H9 (cell line): ENCODE results near the gene SC5D. TPM values are rescaled to one million over a fixed set of nuclear protein-coding genes. Genes with fewer than 3 reads are reported as not detected.

ENCODE experiments used
- DNase-seq: peaks from one replicate; pipeline ENCODE4 v3.0.0-alpha.2; 2017
- H2AFZ ChIP-seq: one replicate; pipeline ENCODE4 v1.6.1; 2013; ENCODE audit warnings: mild to moderate bottlenecking, low read length, control low read depth, moderate library complexity
- H2AK5ac ChIP-seq: 2 replicates; pipeline ENCODE4 v1.6.1; 2013; ENCODE audit warnings: low read length, control low read depth, mixed read lengths; ENCODE audit not compliant: insufficient read length
- H2BK120ac ChIP-seq: one replicate; pipeline ENCODE4 v1.6.1; 2013; ENCODE audit warnings: low read depth, mild to moderate bottlenecking, low read length, control low read depth, inconsistent platforms; ENCODE audit not compliant: poor library complexity, severe bottlenecking
- H2BK12ac ChIP-seq: 2 replicates; pipeline ENCODE4 v1.6.1; 2013; ENCODE audit warnings: low read length, control low read depth, mixed read lengths, low read depth; ENCODE audit not compliant: insufficient read length
- H2BK15ac ChIP-seq: 2 replicates; pipeline ENCODE4 v1.6.1; 2013; ENCODE audit warnings: low read depth, low read length, control low read depth
- H2BK20ac ChIP-seq: one replicate; pipeline ENCODE4 v1.6.1; 2013; ENCODE audit warnings: low read depth, mild to moderate bottlenecking, low read length, control low read depth, inconsistent platforms; ENCODE audit not compliant: poor library complexity, severe bottlenecking
- H2BK5ac ChIP-seq: 2 replicates; pipeline ENCODE4 v1.6.1; 2013; ENCODE audit warnings: low read length, control low read depth, mixed read lengths; ENCODE audit not compliant: insufficient read length
- H3K14ac ChIP-seq: 2 replicates; pipeline ENCODE4 v1.6.1; 2013; ENCODE audit warnings: low read length, control low read depth; ENCODE audit not compliant: insufficient read depth
- H3K18ac ChIP-seq: 2 replicates; pipeline ENCODE4 v1.6.1; 2013; ENCODE audit warnings: low read depth, mild to moderate bottlenecking, mixed read lengths, low read length, control low read depth; ENCODE audit not compliant: insufficient read length
- H3K23ac ChIP-seq: 2 replicates; pipeline ENCODE4 v1.6.1; 2013; ENCODE audit warnings: low read length, control low read depth, mixed read lengths, low read depth; ENCODE audit not compliant: insufficient read length
- H3K23me2 ChIP-seq: 2 replicates; pipeline ENCODE4 v1.6.1; 2013; ENCODE audit warnings: low read depth, mild to moderate bottlenecking, mixed read lengths, low read length, control low read depth; ENCODE audit not compliant: insufficient read length, poor library complexity, severe bottlenecking
- H3K27ac ChIP-seq: 2 replicates; pipeline ENCODE4 v1.5.1; 2013; ENCODE audit warnings: low read length, control low read depth, mixed read lengths, low read depth; ENCODE audit not compliant: insufficient read length
- H3K27me3 ChIP-seq: 2 replicates; pipeline ENCODE4 v1.6.1; 2013; ENCODE audit warnings: low read length, control low read depth, inconsistent platforms; ENCODE audit not compliant: insufficient read depth
- H3K4ac ChIP-seq: 2 replicates; pipeline ENCODE4 v1.6.1; 2013; ENCODE audit warnings: low read depth, mild to moderate bottlenecking, control low read depth, inconsistent platforms, low read length, moderate library complexity
- H3K4me1 ChIP-seq: 2 replicates; pipeline ENCODE4 v1.6.1; 2013; ENCODE audit warnings: low read length, control low read depth, inconsistent platforms; ENCODE audit not compliant: insufficient read depth
- H3K4me2 ChIP-seq: 2 replicates; pipeline ENCODE4 v1.6.1; 2013; ENCODE audit warnings: low read length, control low read depth, mixed read lengths; ENCODE audit not compliant: insufficient read length, insufficient read depth
- H3K56ac ChIP-seq: 2 replicates; pipeline ENCODE4 v1.6.1; 2013; ENCODE audit warnings: low read depth, mild to moderate bottlenecking, mixed read lengths, low read length, control low read depth; ENCODE audit not compliant: insufficient read length
- H3K79me1 ChIP-seq: 2 replicates; pipeline ENCODE4 v1.6.1; 2013; ENCODE audit warnings: low read depth, mild to moderate bottlenecking, moderate library complexity, low read length, control low read depth, inconsistent platforms; ENCODE audit not compliant: insufficient read depth, poor library complexity, severe bottlenecking
- H3K79me2 ChIP-seq: 2 replicates; pipeline ENCODE4 v1.6.1; 2013; ENCODE audit warnings: low read length, control low read depth, inconsistent platforms; ENCODE audit not compliant: insufficient read depth
- H3K9ac ChIP-seq: 2 replicates; pipeline ENCODE4 v1.6.1; 2013; ENCODE audit warnings: low read length, control low read depth, mixed read lengths; ENCODE audit not compliant: insufficient read length; ENCODE audit errors: extremely low read depth
- H3K9me3 ChIP-seq: one replicate; pipeline ENCODE4 v1.6.1; 2013; ENCODE audit warnings: low read depth, low read length, inconsistent platforms; ENCODE audit not compliant: control insufficient read depth
- H3T11ph ChIP-seq: one replicate; pipeline ENCODE4 v1.6.1; 2013; ENCODE audit warnings: mild to moderate bottlenecking, low read length, control low read depth, inconsistent platforms
- H4K20me1 ChIP-seq: one replicate; pipeline ENCODE4 v1.6.1; 2013; ENCODE audit not compliant: control insufficient read depth, insufficient read length, insufficient read depth
- H4K5ac ChIP-seq: 2 replicates; pipeline ENCODE4 v1.6.1; 2013; ENCODE audit warnings: low read depth, mild to moderate bottlenecking, mixed read lengths, low read length, control low read depth; ENCODE audit not compliant: insufficient read length
- H4K8ac ChIP-seq: replicated peaks from 2 replicates; pipeline ENCODE4 v1.6.1; 2013; ENCODE audit warnings: low read length, control low read depth, mixed read lengths, low read depth; ENCODE audit not compliant: insufficient read length
- H4K91ac ChIP-seq: 2 replicates; pipeline ENCODE4 v1.6.1; 2013; ENCODE audit warnings: low read depth, mild to moderate bottlenecking, moderate library complexity, mixed read lengths, low read length, control low read depth; ENCODE audit not compliant: insufficient read length
- H3K27ac Mint-ChIP-seq, 3 experiments: 2 replicates in 2 of 3; 3 replicates in 1 of 3; pipeline ENCODE4 v1.8.0; 2020 to 2021; ENCODE audit warnings: mixed read lengths in 3 of 3, mild to moderate bottlenecking in 1 of 3, moderate library complexity in 1 of 3
- H3K27me3 Mint-ChIP-seq: 2 replicates; pipeline ENCODE4 v1.8.0; 2021; ENCODE audit warnings: low read depth, mild to moderate bottlenecking, moderate library complexity, mixed read lengths
- H3K36me3 Mint-ChIP-seq, 3 experiments: 2 replicates in 2 of 3; 3 replicates in 1 of 3; pipeline ENCODE4 v1.8.0; 2020 to 2021; ENCODE audit warnings: low read depth in 3 of 3, mixed read lengths in 3 of 3; ENCODE audit not compliant: insufficient read depth in 1 of 3
- H3K4me1 Mint-ChIP-seq, 2 experiments: 2 replicates each; pipeline ENCODE4 v1.8.0; 2020; ENCODE audit warnings: mixed read lengths in 2 of 2
- H3K4me3 Mint-ChIP-seq, 2 experiments: 2 replicates in 1 of 2; 3 replicates in 1 of 2; pipeline ENCODE4 v1.8.0; 2020 to 2021; ENCODE audit warnings: mild to moderate bottlenecking in 2 of 2, mixed read lengths in 2 of 2, moderate library complexity in 1 of 2
- H3K9me3 Mint-ChIP-seq, 2 experiments: 2 replicates in 1 of 2; 3 replicates in 1 of 2; pipeline ENCODE4 v1.8.0; 2020; ENCODE audit warnings: mild to moderate bottlenecking in 2 of 2, mixed read lengths in 2 of 2, moderate library complexity in 1 of 2
- total RNA-seq: library from RNA; stranded (reverse); gene quantifications from 2 replicates; pipeline ENCODE4 v1.2.1, GENCODE V29; 2021
- TF ChIP-seq, protein P1 (sequence below): fragments of 200-600 bp; sonication (generic); conservative IDR thresholded peaks from 3 replicates; pipeline ENCODE4 v1.8.0; 2021; ENCODE audit warnings: antibody characterized with exemption, mild to moderate bottlenecking

The SC5D gene
- total RNA-seq, 1 experiment from 2014 or later = 92.0 TPM

- Histone ChIP-seq H3K9me3 (no peaks in the 10 kb centered on the region), H4K20me1 (no peaks in the 10 kb centered on the region), H3K14ac (no peak overlapping the region), H4K91ac (no peak overlapping the region), H2AK5ac (no peak overlapping the region), H3T11ph (no peak overlapping the region), H3K79me2 (no peaks in the 10 kb centered on the region), H3K23me2 (no peaks in the 10 kb centered on the region), H3K9ac (no peak overlapping the region), H2BK120ac (no peak overlapping the region), H2BK15ac (no peak overlapping the region), H3K79me1 (no peaks in the 10 kb centered on the region), H3K23ac (no peak overlapping the region), H4K8ac (no peak overlapping the region), H4K5ac (no peak overlapping the region), H3K27ac (no peak overlapping the region), H3K4ac (no peak overlapping the region), H3K4me2 (no peak overlapping the region), H3K4me1 (no peaks in the 10 kb centered on the region), H2BK5ac (no peak overlapping the region), H3K27me3 (no peaks in the 10 kb centered on the region), H3K18ac (no peak overlapping the region), H2AFZ (no peak overlapping the region), H2BK12ac (no peak overlapping the region), H3K56ac (no peak overlapping the region), H2BK20ac (no peak overlapping the region)
- no peak for DNase-seq
- H3K9me3 Mint-ChIP-seq = no peaks in the 10 kb centered on the region
- no peaks in the 10 kb centered on the region for H3K27me3 Mint-ChIP-seq
- H3K4me1 Mint-ChIP-seq = peaks cover 11% of the 10 kb centered on the region in 2 experiments; a peak in 2 of 4 replicates
- H3K36me3 Mint-ChIP-seq = no peaks in the 10 kb centered on the region
- no peak overlapping the region for H3K4me3 Mint-ChIP-seq
- TF ChIP-seq, protein P1, sequence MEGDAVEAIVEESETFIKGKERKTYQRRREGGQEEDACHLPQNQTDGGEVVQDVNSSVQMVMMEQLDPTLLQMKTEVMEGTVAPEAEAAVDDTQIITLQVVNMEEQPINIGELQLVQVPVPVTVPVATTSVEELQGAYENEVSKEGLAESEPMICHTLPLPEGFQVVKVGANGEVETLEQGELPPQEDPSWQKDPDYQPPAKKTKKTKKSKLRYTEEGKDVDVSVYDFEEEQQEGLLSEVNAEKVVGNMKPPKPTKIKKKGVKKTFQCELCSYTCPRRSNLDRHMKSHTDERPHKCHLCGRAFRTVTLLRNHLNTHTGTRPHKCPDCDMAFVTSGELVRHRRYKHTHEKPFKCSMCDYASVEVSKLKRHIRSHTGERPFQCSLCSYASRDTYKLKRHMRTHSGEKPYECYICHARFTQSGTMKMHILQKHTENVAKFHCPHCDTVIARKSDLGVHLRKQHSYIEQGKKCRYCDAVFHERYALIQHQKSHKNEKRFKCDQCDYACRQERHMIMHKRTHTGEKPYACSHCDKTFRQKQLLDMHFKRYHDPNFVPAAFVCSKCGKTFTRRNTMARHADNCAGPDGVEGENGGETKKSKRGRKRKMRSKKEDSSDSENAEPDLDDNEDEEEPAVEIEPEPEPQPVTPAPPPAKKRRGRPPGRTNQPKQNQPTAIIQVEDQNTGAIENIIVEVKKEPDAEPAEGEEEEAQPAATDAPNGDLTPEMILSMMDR = no peak
- H3K27ac Mint-ChIP-seq = no peak overlapping the region
These were observed 52.3 kb downstream of the SC5D start for GRCh38 chr11:121344824-121345223.
